ENCODE results near the gene ADAM12.

ADAM12 gene

GRCh38 chr10:126294451-126294850 is 93.8 kb downstream of the ADAM12 start:
- Histone ChIP-seq H3K9me3 (ENCODE audit: control insufficient read depth, insufficient read depth, low read length) (no peaks in the 10 kb centered on the region), H3K27me3 (ENCODE audit: control insufficient read depth, low read length) (no peaks in the 10 kb centered on the region), H3K36me3 (ENCODE audit: control insufficient read depth, low read length) (no peaks in the 10 kb centered on the region), H3F3A (ENCODE audit: control insufficient read depth, insufficient read depth) (no peaks in the 10 kb centered on the region), H3K9me2 (replicated peaks; ENCODE audit: control insufficient read depth, low read length) (no peaks in the 10 kb centered on the region), H3K4me2 (ENCODE audit: low read length) (no peak overlapping the region), H3K79me2 (ENCODE audit: control insufficient read depth, low read length) (no peaks in the 10 kb centered on the region), H4K20me1 (ENCODE audit: control insufficient read depth, insufficient read depth, low read depth, low read length) (no peaks in the 10 kb centered on the region), H3K4me1 (ENCODE audit: control insufficient read depth, low read length) (no peaks in the 10 kb centered on the region), H3K27ac (ENCODE audit: low read depth, low read length) (no peak overlapping the region), H3K4me3 (ENCODE audit: low read length) (no peak overlapping the region)
- TF ChIP-seq EZH2phosphoT487 (IDR thresholded peaks at IDR 0.05; ENCODE audit: borderline replicate concordance, low read length) (no peak), CTCF (IDR thresholded peaks at IDR 0.05; ENCODE audit: low read depth, low read length, poor library complexity, severe bottlenecking) (no peak)

GRCh38 chr10:126290232-126290631 is 98.0 kb downstream of the ADAM12 start:
- Histone ChIP-seq H3F3A (ENCODE audit: control insufficient read depth, insufficient read depth) (no peaks in the 10 kb centered on the region), H3K27me3 (ENCODE audit: control insufficient read depth, low read length) (no peaks in the 10 kb centered on the region), H3K4me3 (ENCODE audit: low read length) (no peak overlapping the region), H3K4me2 (ENCODE audit: low read length) (no peak overlapping the region), H3K9me3 (ENCODE audit: control insufficient read depth, insufficient read depth, low read length) (no peaks in the 10 kb centered on the region), H3K36me3 (ENCODE audit: control insufficient read depth, low read length) (no peaks in the 10 kb centered on the region), H3K9me2 (replicated peaks; ENCODE audit: control insufficient read depth, low read length) (no peaks in the 10 kb centered on the region), H4K20me1 (ENCODE audit: control insufficient read depth, insufficient read depth, low read depth, low read length) (no peaks in the 10 kb centered on the region), H3K27ac (ENCODE audit: low read depth, low read length) (no peak overlapping the region), H3K4me1 (ENCODE audit: control insufficient read depth, low read length) (no peaks in the 10 kb centered on the region), H3K79me2 (ENCODE audit: control insufficient read depth, low read length) (no peaks in the 10 kb centered on the region)
- TF ChIP-seq EZH2phosphoT487 (IDR thresholded peaks at IDR 0.05; ENCODE audit: borderline replicate concordance, low read length) (no peak), CTCF (IDR thresholded peaks at IDR 0.05; ENCODE audit: low read depth, low read length, poor library complexity, severe bottlenecking) (no peak)

- H3K9me2 ChIP-seq (replicated peaks; ENCODE audit: control insufficient read depth, low read length), result no peaks in the 10 kb centered on the region
- H4K20me1 ChIP-seq (ENCODE audit: control insufficient read depth, insufficient read depth, low read depth, low read length), result no peaks in the 10 kb centered on the region
- H3K27me3 ChIP-seq (ENCODE audit: control insufficient read depth, low read length), result no peaks in the 10 kb centered on the region
- H3K27ac ChIP-seq (ENCODE audit: low read depth, low read length), result no peak overlapping the region
- no peaks in the 10 kb centered on the region for H3K79me2 ChIP-seq (ENCODE audit: control insufficient read depth, low read length)
- no peaks in the 10 kb centered on the region for H3K4me1 ChIP-seq (ENCODE audit: control insufficient read depth, low read length)
- H3K4me2 ChIP-seq (ENCODE audit: low read length), result no peak overlapping the region
- TF ChIP-seq CTCF (IDR thresholded peaks at IDR 0.05; ENCODE audit: low read depth, low read length, poor library complexity, severe bottlenecking) (no peak), EZH2phosphoT487 (IDR thresholded peaks at IDR 0.05; ENCODE audit: borderline replicate concordance, low read length) (no peak)
- no peaks in the 10 kb centered on the region for H3K36me3 ChIP-seq (ENCODE audit: control insufficient read depth, low read length)
- no peak overlapping the region for H3K4me3 ChIP-seq (ENCODE audit: low read length)
- no peaks in the 10 kb centered on the region for H3K9me3 ChIP-seq (ENCODE audit: control insufficient read depth, insufficient read depth, low read length)
- no peaks in the 10 kb centered on the region for H3F3A ChIP-seq (ENCODE audit: control insufficient read depth, insufficient read depth)
These were observed 99.5 kb downstream of the ADAM12 start for GRCh38 chr10:126288547-126289493.

All from DOHH2 (cell line).